PC-3 (cell line): ENCODE measurements around the gene PLEKHA5. TPM values are rescaled to one million over a fixed set of nuclear protein-coding genes. Genes with fewer than 3 reads are reported as not detected.

Experiments
- ATAC-seq: fragments of 200-7000 bp; cut with Tn5 transposase; 2 replicates; pipeline ENCODE4 v1.9.1; 2020; ENCODE audit warnings: mild to moderate bottlenecking, moderate library complexity
- BruUV-seq: library from RNA; stranded (reverse); fragments of 400-500 nt; replicated peaks from 2 replicates; lab custom pipeline; 2021; lab: Mats Ljungman, UMichigan
- CTCF ChIA-PET: fragments of 300-600 bp; sonication (Branson Sonifier 250); formaldehyde crosslinking; loops from one replicate; lab custom pipeline; 2022; ENCODE audit warnings: antibody characterized with exemption; lab: Charles Lee
- POLR2A ChIA-PET: fragments of 300-600 bp; sonication (Branson Sonifier 250); formaldehyde crosslinking; loops from one replicate; lab custom pipeline; 2022; ENCODE audit warnings: antibody characterized with exemption; ENCODE audit not compliant: unreplicated experiment; lab: Charles Lee
- DNase-seq: peaks from one replicate; pipeline ENCODE4 v3.0.0-alpha.2; 2015
- H2AFZ ChIP-seq: fragments of 300-600 bp; sonication (generic); 2 replicates; pipeline ENCODE4 v1.6.0; 2016; ENCODE audit warnings: antibody characterized with exemption, low read length
- H3F3A ChIP-seq: fragments of 300-600 bp; sonication (generic); one replicate; pipeline ENCODE4 v1.6.0; 2017; ENCODE audit warnings: antibody characterized with exemption, low read length, control low read depth, mild to moderate bottlenecking; ENCODE audit not compliant: unreplicated experiment
- H3K27ac ChIP-seq: fragments of 300-600 bp; sonication (generic); 2 replicates; pipeline ENCODE4 v1.5.1; 2016; ENCODE audit warnings: mild to moderate bottlenecking, low read length
- H3K27me3 ChIP-seq: fragments of 300-600 bp; sonication (generic); 2 replicates; pipeline ENCODE4 v1.6.1; 2016; ENCODE audit warnings: low read length, mixed read lengths
- H3K36me3 ChIP-seq: fragments of 300-600 bp; sonication (generic); 2 replicates; pipeline ENCODE4 v1.6.1; 2016; ENCODE audit warnings: low read depth, mixed run types, low read length, mixed read lengths
- H3K4me1 ChIP-seq: fragments of 300-600 bp; sonication (generic); 2 replicates; pipeline ENCODE4 v1.5.1; 2016; ENCODE audit warnings: low read length; ENCODE audit not compliant: insufficient read depth
- H3K4me2 ChIP-seq: fragments of 300-600 bp; sonication (generic); 2 replicates; pipeline ENCODE4 v1.6.0; 2016; ENCODE audit warnings: low read length
- H3K4me3 ChIP-seq: fragments of 300-600 bp; sonication (generic); 2 replicates; pipeline ENCODE4 v1.5.1; 2016; ENCODE audit warnings: mild to moderate bottlenecking, low read length, mixed read lengths
- H3K79me2 ChIP-seq: fragments of 300-600 bp; sonication (generic); 2 replicates; pipeline ENCODE4 v1.6.1; 2017; ENCODE audit warnings: low read length, mixed read lengths
- H3K9ac ChIP-seq: fragments of 300-600 bp; sonication (generic); 2 replicates; pipeline ENCODE4 v1.6.0; 2016; ENCODE audit warnings: mild to moderate bottlenecking, low read length
- H3K9me2 ChIP-seq: fragments of 300-600 bp; sonication (generic); replicated peaks from 2 replicates; pipeline ENCODE4 v1.6.1; 2016; ENCODE audit warnings: mixed run types, low read length, mixed read lengths
- H3K9me3 ChIP-seq: fragments of 300-600 bp; sonication (generic); 2 replicates; pipeline ENCODE4 v1.6.1; 2016; ENCODE audit warnings: low read length, mixed read lengths
- H4K20me1 ChIP-seq: fragments of 300-600 bp; sonication (generic); 2 replicates; pipeline ENCODE4 v1.6.1; 2016; ENCODE audit warnings: low read length, mixed read lengths
- CTCF ChIP-seq: fragments of 300-600 bp; sonication (generic); conservative IDR thresholded peaks from 2 replicates; pipeline ENCODE4 v1.5.1; 2017; ENCODE audit warnings: antibody characterized with exemption, low read depth, mild to moderate bottlenecking, low read length
- EZH2 ChIP-seq: fragments of 300-600 bp; sonication (generic); IDR thresholded peaks from one replicate; pipeline ENCODE4 v1.6.1; 2017; ENCODE audit warnings: antibody characterized with exemption, mild to moderate bottlenecking, low read length; ENCODE audit not compliant: unreplicated experiment
- EZH2phosphoT487 ChIP-seq: fragments of 300-600 bp; sonication (generic); IDR thresholded peaks from 2 replicates; pipeline ENCODE4 v1.6.1; 2018; ENCODE audit warnings: mild to moderate bottlenecking, antibody characterized with exemption, low read length, borderline replicate concordance
- intact Hi-C: fragments of 100-400 bp; cut with micrococcal nuclease; formaldehyde crosslinking; loops from 2 replicates; pipeline ENCODE4 v1.9.0; 2023
- total RNA-seq: library from RNA; depleted of rRNA; stranded (reverse); fragments of >200 nt; gene quantifications from 2 replicates; pipeline ENCODE4 v1.2.3, GENCODE V29; 2014

The PLEKHA5 gene
- total RNA-seq, 1 experiment from 2014 or later: 16.7 TPM

GRCh38 chr12:19144287-19144686 is 14.8 kb downstream of the PLEKHA5 start:
- Histone ChIP-seq H3K27me3 (no peaks in the 10 kb centered on the region), H3K79me2 (peaks cover 26% of the 10 kb centered on the region; the same call in 1 of the 2 replicates), H3K9me3 (no peaks in the 10 kb centered on the region), H3K36me3 (no peaks in the 10 kb centered on the region; the same call in 1 of the 2 replicates), H3K27ac (no peak overlapping the region), H3K9me2 (no peaks in the 10 kb centered on the region), H3K4me1 (no peaks in the 10 kb centered on the region), H3K4me3 (no peak overlapping the region), H3K4me2 (no peak overlapping the region), H3F3A (no peaks in the 10 kb centered on the region), H3K9ac (no peak overlapping the region), H2AFZ (no peak overlapping the region), H4K20me1 (no peaks in the 10 kb centered on the region)
- ChIA-PET CTCF (no interaction called here), POLR2A (no interaction called here)
- TF ChIP-seq EZH2phosphoT487: no peak
- TF ChIP-seq EZH2: no peak
- no peak for TF ChIP-seq CTCF
- no peak for DNase-seq
- intact Hi-C loops: no loop called here
- no peak for ATAC-seq
- no TSS peak for BruUV-seq

DNA sequence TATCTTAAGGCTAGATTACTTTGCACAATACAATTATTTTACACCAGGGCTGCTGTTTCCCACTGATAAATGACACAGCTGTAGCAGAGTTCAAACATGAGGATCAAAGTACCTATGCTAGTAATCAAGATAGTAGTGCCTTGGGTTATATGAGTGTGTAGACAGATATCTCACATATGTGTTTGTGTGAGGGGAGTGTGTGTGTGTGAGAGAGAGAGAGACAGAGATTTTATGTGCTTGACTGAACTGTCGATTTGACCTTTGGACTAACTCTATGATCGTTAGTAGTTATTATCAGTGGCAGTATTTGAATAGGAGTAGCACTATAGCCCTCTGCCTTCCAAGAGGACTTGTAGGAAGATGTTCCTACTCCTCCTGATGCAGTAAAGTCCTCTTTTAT is 15.5 kb downstream of the PLEKHA5 start:
- intact Hi-C loops: no loop called here
- Histone ChIP-seq H3K4me2 (no peak overlapping the region), H3K4me1 (no peaks in the 10 kb centered on the region), H3K27ac (no peak overlapping the region), H3K4me3 (no peak overlapping the region), H3K27me3 (no peaks in the 10 kb centered on the region), H3K9ac (no peak overlapping the region), H3K9me2 (no peaks in the 10 kb centered on the region), H4K20me1 (no peaks in the 10 kb centered on the region), H3K79me2 (peaks cover 26% of the 10 kb centered on the region; the same call in 1 of the 2 replicates), H3K9me3 (no peaks in the 10 kb centered on the region), H3K36me3 (no peaks in the 10 kb centered on the region; the same call in 1 of the 2 replicates), H3F3A (no peaks in the 10 kb centered on the region), H2AFZ (no peak overlapping the region)
- no peak for TF ChIP-seq EZH2
- TF ChIP-seq CTCF: no peak
- TF ChIP-seq EZH2phosphoT487: no peak
- POLR2A ChIA-PET: no interaction called here
- CTCF ChIA-PET: no interaction called here
- DNase-seq (no peak), ATAC-seq (no peak)
- no TSS peak for BruUV-seq

- Histone ChIP-seq H3K9me3 (no peaks in the 10 kb centered on the region), H3K9me2 (no peaks in the 10 kb centered on the region), H3K79me2 (peaks cover 22% of the 10 kb centered on the region; the same call in 1 of the 2 replicates), H3K27me3 (no peaks in the 10 kb centered on the region), H3K9ac (no peak overlapping the region), H3K4me2 (no peak overlapping the region), H3F3A (no peaks in the 10 kb centered on the region), H3K36me3 (no peaks in the 10 kb centered on the region; the same call in 1 of the 2 replicates), H4K20me1 (no peaks in the 10 kb centered on the region), H3K4me1 (no peaks in the 10 kb centered on the region), H3K4me3 (no peak overlapping the region), H3K27ac (no peak overlapping the region), H2AFZ (no peak overlapping the region)
- CTCF ChIA-PET: no interaction called here
- DNase-seq (no peak), ATAC-seq (no peak)
- TF ChIP-seq EZH2 (no peak), EZH2phosphoT487 (no peak), CTCF (no peak)
- POLR2A ChIA-PET: no interaction called here
- BruUV-seq: no TSS peak
- intact Hi-C loops: no loop called here
Observed at GRCh38 chr12:19148860-19149259, 19.3 kb downstream of the PLEKHA5 start.
